ENCODE results near the gene HNMT. TPM values are rescaled to one million over a fixed set of nuclear protein-coding genes. Genes with fewer than 3 reads are reported as not detected.

Gene HNMT
- total and polyA plus RNA-seq, 9 donors, result 56.3 to 140 (median 76.5) TPM

GRCh38 chr2:138009622-138010021 is 45.3 kb downstream of the HNMT start:
- Histone ChIP-seq H3K36me3 (no peaks in the 10 kb centered on the region), H3K4me1 (ENCODE audit: insufficient read depth) (no peaks in the 10 kb centered on the region), H3K27me3 (no peaks in the 10 kb centered on the region), H3K4me3 (no peak overlapping the region), H3K9me3 (no peaks in the 10 kb centered on the region), H3K27ac (no peak overlapping the region)
- DNase-seq, result no peak
- intact Hi-C loops (cut with DNase I), result no loop called here
- no peak for TF ChIP-seq POLR2A (IDR thresholded peaks at IDR 0.05)
- TF ChIP-seq, protein P1, sequence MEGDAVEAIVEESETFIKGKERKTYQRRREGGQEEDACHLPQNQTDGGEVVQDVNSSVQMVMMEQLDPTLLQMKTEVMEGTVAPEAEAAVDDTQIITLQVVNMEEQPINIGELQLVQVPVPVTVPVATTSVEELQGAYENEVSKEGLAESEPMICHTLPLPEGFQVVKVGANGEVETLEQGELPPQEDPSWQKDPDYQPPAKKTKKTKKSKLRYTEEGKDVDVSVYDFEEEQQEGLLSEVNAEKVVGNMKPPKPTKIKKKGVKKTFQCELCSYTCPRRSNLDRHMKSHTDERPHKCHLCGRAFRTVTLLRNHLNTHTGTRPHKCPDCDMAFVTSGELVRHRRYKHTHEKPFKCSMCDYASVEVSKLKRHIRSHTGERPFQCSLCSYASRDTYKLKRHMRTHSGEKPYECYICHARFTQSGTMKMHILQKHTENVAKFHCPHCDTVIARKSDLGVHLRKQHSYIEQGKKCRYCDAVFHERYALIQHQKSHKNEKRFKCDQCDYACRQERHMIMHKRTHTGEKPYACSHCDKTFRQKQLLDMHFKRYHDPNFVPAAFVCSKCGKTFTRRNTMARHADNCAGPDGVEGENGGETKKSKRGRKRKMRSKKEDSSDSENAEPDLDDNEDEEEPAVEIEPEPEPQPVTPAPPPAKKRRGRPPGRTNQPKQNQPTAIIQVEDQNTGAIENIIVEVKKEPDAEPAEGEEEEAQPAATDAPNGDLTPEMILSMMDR (IDR thresholded peaks at IDR 0.05), result no peak
- WGBS, 3 donors, result 88 to 90% (median 88%) methylated on average over 1 of the region's 1 CpG

- no peak overlapping the region for H3K27ac ChIP-seq
- no peaks in the 10 kb centered on the region for H3K36me3 ChIP-seq
- H3K27me3 ChIP-seq, result no peaks in the 10 kb centered on the region
- WGBS, 3 donors, result 82 to 86% (median 83%) methylated on average over 4 of the region's 4 CpGs
- DNase-seq, result no peak
- no peaks in the 10 kb centered on the region for H3K9me3 ChIP-seq
- H3K4me1 ChIP-seq (ENCODE audit: insufficient read depth), result no peaks in the 10 kb centered on the region
- TF ChIP-seq EP300 (IDR thresholded peaks at IDR 0.05) (no peak), POLR2A (IDR thresholded peaks at IDR 0.05) (no peak)
- TF ChIP-seq, protein P1 (IDR thresholded peaks at IDR 0.05), result no peak
- no peak overlapping the region for H3K4me3 ChIP-seq
- intact Hi-C loops (cut with DNase I), result no loop called here
Measured at GRCh38 chr2:138010890-138011289, 46.6 kb downstream of the HNMT start.

- TF ChIP-seq, protein P1 (IDR thresholded peaks at IDR 0.05), result no peak
- TF ChIP-seq POLR2A (IDR thresholded peaks at IDR 0.05), result no peak
- Histone ChIP-seq H3K9me3 (no peaks in the 10 kb centered on the region), H3K4me1 (ENCODE audit: insufficient read depth) (no peaks in the 10 kb centered on the region), H3K27me3 (no peaks in the 10 kb centered on the region), H3K4me3 (no peak overlapping the region), H3K27ac (no peak overlapping the region), H3K36me3 (no peaks in the 10 kb centered on the region)
- intact Hi-C loops (cut with DNase I), result no loop called here
- 96% methylated on average over 3 of the region's 3 CpGs for WGBS, 3 donors
- no peak for DNase-seq
Measured at GRCh38 chr2:138012082-138012481, 47.8 kb downstream of the HNMT start.

- Histone ChIP-seq H3K4me1 (ENCODE audit: insufficient read depth) (no peaks in the 10 kb centered on the region), H3K27me3 (no peaks in the 10 kb centered on the region), H3K9me3 (no peaks in the 10 kb centered on the region), H3K4me3 (no peak overlapping the region), H3K36me3 (no peaks in the 10 kb centered on the region), H3K27ac (no peak overlapping the region)
- intact Hi-C loops (cut with DNase I), result no loop called here
- DNase-seq, result no peak
- TF ChIP-seq, protein P1 (IDR thresholded peaks at IDR 0.05), result no peak
- TF ChIP-seq EP300 (IDR thresholded peaks at IDR 0.05), result no peak
- TF ChIP-seq POLR2A (IDR thresholded peaks at IDR 0.05), result no peak
- 93 to 98% (median 97%) methylated on average over 3 of the region's 3 CpGs for WGBS, 3 donors
Measured at GRCh38 chr2:138012968-138013367, 48.7 kb downstream of the HNMT start.

- no peak for DNase-seq
- Histone ChIP-seq H3K36me3 (no peaks in the 10 kb centered on the region), H3K4me3 (no peak overlapping the region), H3K4me1 (ENCODE audit: insufficient read depth) (no peaks in the 10 kb centered on the region), H3K27ac (no peak overlapping the region), H3K9me3 (no peaks in the 10 kb centered on the region), H3K27me3 (no peaks in the 10 kb centered on the region)
- intact Hi-C loops (cut with DNase I), result no loop called here
- TF ChIP-seq EP300 (IDR thresholded peaks at IDR 0.05), result no peak
- 77 to 92% (median 91%) methylated on average over 2 of the region's 2 CpGs for WGBS, 3 donors
Measured at GRCh38 chr2:138013639-138014038, 49.4 kb downstream of the HNMT start.

All from ovary (tissue), 9 donors.